GM10266 (cell line): ENCODE data around the gene FKBP15.
A peak's percentile ranks its signal among the peaks of the same experiment; 100 is the strongest.
"Not testable (repeated sequence)": the region's sequence is repeated elsewhere in the genome, so short reads cannot be mapped to it uniquely, and the experiment has no call there.

Experiments
- DNase-seq: peaks from one replicate; pipeline ENCODE4 v3.0.0; 2012; ENCODE audit errors: extremely low spot score
- TF ChIP-seq, protein P1 (sequence below): IDR thresholded peaks from 2 replicates; pipeline ENCODE4 v1.5.1; 2012; ENCODE audit warnings: mild to moderate bottlenecking, low read depth; ENCODE audit not compliant: control insufficient read depth, insufficient read depth; ENCODE audit errors: missing control alignments

FKBP15 gene

GRCh38 chr9:113154946-113155345 lies 66.1 kb downstream of the FKBP15 start:
- TF ChIP-seq, protein P1, sequence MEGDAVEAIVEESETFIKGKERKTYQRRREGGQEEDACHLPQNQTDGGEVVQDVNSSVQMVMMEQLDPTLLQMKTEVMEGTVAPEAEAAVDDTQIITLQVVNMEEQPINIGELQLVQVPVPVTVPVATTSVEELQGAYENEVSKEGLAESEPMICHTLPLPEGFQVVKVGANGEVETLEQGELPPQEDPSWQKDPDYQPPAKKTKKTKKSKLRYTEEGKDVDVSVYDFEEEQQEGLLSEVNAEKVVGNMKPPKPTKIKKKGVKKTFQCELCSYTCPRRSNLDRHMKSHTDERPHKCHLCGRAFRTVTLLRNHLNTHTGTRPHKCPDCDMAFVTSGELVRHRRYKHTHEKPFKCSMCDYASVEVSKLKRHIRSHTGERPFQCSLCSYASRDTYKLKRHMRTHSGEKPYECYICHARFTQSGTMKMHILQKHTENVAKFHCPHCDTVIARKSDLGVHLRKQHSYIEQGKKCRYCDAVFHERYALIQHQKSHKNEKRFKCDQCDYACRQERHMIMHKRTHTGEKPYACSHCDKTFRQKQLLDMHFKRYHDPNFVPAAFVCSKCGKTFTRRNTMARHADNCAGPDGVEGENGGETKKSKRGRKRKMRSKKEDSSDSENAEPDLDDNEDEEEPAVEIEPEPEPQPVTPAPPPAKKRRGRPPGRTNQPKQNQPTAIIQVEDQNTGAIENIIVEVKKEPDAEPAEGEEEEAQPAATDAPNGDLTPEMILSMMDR: no peak
- DNase-seq: no peak

DNA sequence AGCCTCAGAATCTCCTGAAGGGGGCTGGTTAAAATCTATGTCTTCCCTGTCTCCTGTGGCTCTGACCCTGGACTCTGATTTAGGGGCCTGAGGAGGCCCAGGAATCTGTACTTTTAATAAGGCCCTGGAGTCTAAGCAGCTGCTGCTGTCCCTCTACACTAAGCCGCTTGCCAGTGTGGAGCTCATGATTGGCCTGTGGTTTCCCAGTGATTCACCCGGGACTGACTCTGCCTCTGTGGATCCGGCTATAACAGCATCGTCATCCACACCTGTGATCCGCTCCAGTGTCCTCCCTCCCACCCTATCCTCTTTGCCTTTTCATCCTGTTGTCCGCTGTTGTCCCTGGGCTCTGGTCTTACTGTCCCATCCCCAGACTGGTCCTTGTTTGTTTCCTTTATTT lies 66.6 kb downstream of the FKBP15 start:
- DNase-seq: no peak
- TF ChIP-seq, protein P1: no peak

DNA sequence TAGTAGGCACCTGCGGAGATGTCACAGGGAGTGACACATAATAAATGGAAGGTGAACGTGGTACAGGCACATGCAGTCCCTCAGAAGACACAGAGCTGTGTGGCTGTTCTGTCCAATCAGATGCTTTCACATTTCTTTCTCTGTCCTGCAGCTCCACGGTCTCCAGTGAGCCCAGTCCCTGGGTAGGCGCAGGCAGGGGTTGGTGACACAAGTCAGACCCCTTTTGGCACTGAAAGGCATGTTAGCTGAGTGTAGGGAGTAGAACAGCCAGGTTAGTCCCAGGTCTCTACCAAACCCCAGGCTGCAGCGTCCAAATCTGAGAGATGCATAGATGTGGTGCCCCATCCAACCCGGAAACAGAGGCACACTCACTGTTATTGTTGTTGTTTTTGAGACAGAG lies 67.5 kb downstream of the FKBP15 start:
- DNase-seq: no peak
- TF ChIP-seq, protein P1: no peak

DNA sequence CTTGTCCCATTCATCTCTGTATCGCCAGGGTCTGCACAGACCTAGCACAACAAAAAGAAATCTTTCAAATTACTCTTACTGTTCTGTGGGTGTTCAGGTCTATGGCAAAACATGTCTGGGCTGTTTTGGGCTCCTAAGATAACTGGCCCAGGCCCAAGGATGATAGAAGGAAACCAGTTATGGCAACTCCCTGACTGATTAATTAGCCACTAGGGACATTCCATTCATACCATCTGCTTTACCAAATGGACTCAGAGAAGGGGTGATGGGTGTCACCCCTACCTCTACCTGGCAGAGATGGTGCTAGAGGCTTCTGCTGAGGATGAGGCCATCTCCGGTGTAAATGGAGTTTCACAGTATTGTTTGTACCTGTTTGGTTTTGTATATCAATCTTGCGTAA lies 68.4 kb downstream of the FKBP15 start:
- TF ChIP-seq, protein P1: no peak
- DNase-seq: no peak

DNA sequence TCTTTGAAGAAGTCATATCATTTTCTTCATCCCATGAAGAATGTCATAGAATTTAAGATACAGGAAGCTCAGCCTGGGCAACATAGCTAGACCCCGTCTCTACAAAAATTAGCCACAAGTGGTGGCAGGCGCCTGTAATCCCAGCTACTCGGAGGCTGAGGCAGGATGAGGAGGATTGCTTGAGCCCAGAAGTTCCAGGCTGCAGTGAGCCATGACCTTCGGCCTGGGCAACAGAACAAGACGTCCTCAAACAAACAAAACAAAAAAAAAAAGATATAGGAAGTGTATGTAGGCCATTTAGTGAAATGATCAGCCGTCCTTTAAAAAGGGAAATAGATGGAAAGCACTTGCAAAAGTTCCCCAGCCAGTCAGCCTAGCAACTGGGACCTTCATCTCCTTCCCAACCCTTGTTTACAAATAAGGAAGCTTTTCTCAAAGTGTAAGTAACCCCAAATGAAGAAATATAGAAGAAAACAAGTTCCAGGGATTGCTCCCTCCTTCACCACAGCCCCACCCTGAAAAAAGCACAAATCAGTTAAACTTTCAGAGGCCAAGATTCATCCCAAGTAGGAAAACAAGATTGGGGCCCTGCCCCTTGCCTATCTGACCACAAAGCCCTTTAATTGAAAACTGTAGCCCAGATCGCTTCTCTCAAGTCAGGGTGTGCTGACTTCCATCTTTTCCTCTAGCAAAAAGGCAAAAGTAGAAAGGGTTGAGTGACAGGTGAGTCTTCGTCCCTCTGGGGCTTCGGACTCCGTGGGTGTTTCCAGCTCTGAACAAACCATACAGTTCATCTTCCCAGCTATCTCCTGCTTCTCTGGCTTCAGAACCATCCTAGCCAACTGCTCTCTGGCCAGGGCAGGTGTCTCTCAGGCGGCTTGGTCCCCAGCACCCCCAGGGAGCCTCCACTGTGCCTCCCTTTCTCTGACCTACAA lies 69.1 kb downstream of the FKBP15 start:
- DNase-seq: no peak
- TF ChIP-seq, protein P1: no peak

GRCh38 chr9:113150670-113151611 lies 70.1 kb downstream of the FKBP15 start, which contains the start of gene SLC31A2:
Gene SLC31A2, plus strand, starts transcription at chr9:113151007. Its CDS starts 68 bp downstream, at chr9:113151075.
- peak; percentile 88 for DNase-seq
- TF ChIP-seq, protein P1: peak; percentile 64

DNA sequence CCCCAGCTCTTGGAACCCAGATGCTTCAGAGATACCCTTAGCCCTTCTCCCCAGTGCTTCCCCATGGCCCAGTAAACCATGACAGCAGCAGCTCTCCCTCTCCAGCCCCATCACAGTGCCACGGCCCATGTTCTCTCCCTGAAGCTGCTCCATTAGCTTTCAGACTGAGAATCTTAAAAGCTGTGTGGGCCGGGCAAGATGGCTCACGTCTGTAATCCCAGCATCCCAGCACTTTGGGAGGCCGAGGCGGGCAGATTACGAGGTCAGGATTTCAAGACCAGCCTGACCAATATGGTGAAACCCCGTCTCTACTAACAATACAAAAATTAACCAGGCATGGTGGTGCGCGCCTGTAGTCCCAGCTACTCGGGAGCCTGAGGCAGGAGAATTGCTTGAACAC lies 71.5 kb downstream of the FKBP15 start:
- DNase-seq: not testable (repeated sequence)
